Ishikawa (cell line): ENCODE measurements around the gene WNT3A.

Source experiments
- CEBPB ChIP-seq: IDR thresholded peaks from 2 replicates; pipeline ENCODE4 v1.6.1; 2012
- EP300 ChIP-seq: IDR thresholded peaks from 2 replicates; pipeline ENCODE4 v1.6.1; 2012; ENCODE audit warnings: borderline replicate concordance
- FOXM1 ChIP-seq: IDR thresholded peaks from 2 replicates; pipeline ENCODE4 v1.6.1; 2012; ENCODE audit warnings: low read depth, borderline replicate concordance
- NFIC ChIP-seq: IDR thresholded peaks from 2 replicates; pipeline ENCODE4 v1.6.1; 2012
- TAF1 ChIP-seq: IDR thresholded peaks from 2 replicates; pipeline ENCODE4 v1.6.1; 2012; ENCODE audit warnings: low read depth, mild to moderate bottlenecking
- YY1 ChIP-seq: IDR thresholded peaks from 2 replicates; pipeline ENCODE4 v1.6.1; 2012; ENCODE audit warnings: low read depth
- ZBTB7A ChIP-seq: IDR thresholded peaks from 2 replicates; pipeline ENCODE4 v1.6.1; 2012; ENCODE audit warnings: low read depth

- TF ChIP-seq NFIC (no peak), YY1 (no peak), EP300 (no peak), CEBPB (no peak), TAF1 (no peak), ZBTB7A (no peak), FOXM1 (no peak)
These were observed 12.3 kb downstream of the WNT3A start for GRCh38 chr1:228018961-228019721.
